Activated CD8-positive, alpha-beta T cell treated with anti-CD3 and anti-CD28 coated beads, Interleukin-2, amount 10 ng/mL, durations not matched to agents 7 days and 5 days (primary cell): ENCODE measurements around the gene C16orf74. TPM values are rescaled to one million over a fixed set of nuclear protein-coding genes. Genes with fewer than 3 reads are reported as not detected.

Experiments used
- ATAC-seq: fragments of 150-1000 bp; cut with Tn5 transposase; one replicate; pipeline ENCODE4 v1.10.0; 2021; ENCODE audit warnings: moderate library complexity
- CTCF ChIA-PET: fragments of 350-600 bp; sonication (Branson Sonifier 250); formaldehyde crosslinking; loops from one replicate; lab custom pipeline; 2021; ENCODE audit warnings: antibody characterized with exemption; lab: Charles Lee
- POLR2A ChIA-PET: fragments of 350-600 bp; sonication (Branson Sonifier 250); formaldehyde crosslinking; loops from one replicate; lab custom pipeline; 2021; ENCODE audit warnings: antibody characterized with exemption; lab: Charles Lee
- DNase-seq: peaks from one replicate; pipeline ENCODE4 v3.0.0-alpha.2; 2020
- H3K27ac Mint-ChIP-seq: one replicate; pipeline ENCODE4 v1.8.0; 2021; ENCODE audit warnings: mild to moderate bottlenecking, mixed read lengths
- H3K27me3 Mint-ChIP-seq: one replicate; pipeline ENCODE4 v1.8.0; 2021; ENCODE audit warnings: low read depth, mixed read lengths
- H3K36me3 Mint-ChIP-seq: one replicate; pipeline ENCODE4 v1.8.0; 2021; ENCODE audit warnings: low read depth, mixed read lengths
- H3K4me1 Mint-ChIP-seq: one replicate; pipeline ENCODE4 v1.8.0; 2021; ENCODE audit warnings: low read depth, mixed read lengths
- H3K4me3 Mint-ChIP-seq: one replicate; pipeline ENCODE4 v1.8.0; 2021; ENCODE audit warnings: mild to moderate bottlenecking, mixed read lengths
- H3K9me3 Mint-ChIP-seq: one replicate; pipeline ENCODE4 v1.8.0; 2022; ENCODE audit warnings: mixed read lengths; ENCODE audit not compliant: insufficient read depth
- total RNA-seq, 2 experiments: library from RNA; stranded (reverse); gene quantifications; one replicate each; pipeline ENCODE4 v1.2.3, GENCODE V29; 2021

The C16orf74 gene
- total RNA-seq, 2 experiments from 2014 or later, result 0.21 TPM

GRCh38 chr16:85698935-85699558, 51.8 kb downstream of the C16orf74 start:
- no peak for ATAC-seq
- Mint-ChIP-seq H3K27ac (no peak overlapping the region), H3K9me3 (no peaks in the 10 kb centered on the region), H3K27me3 (peaks cover 8% of the 10 kb centered on the region), H3K4me3 (no peak overlapping the region), H3K36me3 (no peaks in the 10 kb centered on the region), H3K4me1 (no peaks in the 10 kb centered on the region)
- no peak for DNase-seq
- POLR2A ChIA-PET, result no interaction called here
- CTCF ChIA-PET, result no interaction called here

GRCh38 chr16:85698459-85698891, 52.4 kb downstream of the C16orf74 start:
- no peaks in the 10 kb centered on the region for H3K4me1 Mint-ChIP-seq
- H3K27me3 Mint-ChIP-seq, result peaks cover 8% of the 10 kb centered on the region
- no peak for ATAC-seq
- POLR2A ChIA-PET, result no interaction called here
- no peak overlapping the region for H3K4me3 Mint-ChIP-seq
- no peak for DNase-seq
- CTCF ChIA-PET, result no interaction called here
- H3K9me3 Mint-ChIP-seq, result no peaks in the 10 kb centered on the region
- H3K27ac Mint-ChIP-seq, result no peak overlapping the region
- no peaks in the 10 kb centered on the region for H3K36me3 Mint-ChIP-seq

GRCh38 chr16:85697431-85697830, 53.5 kb downstream of the C16orf74 start:
- Mint-ChIP-seq H3K27ac (no peak overlapping the region), H3K36me3 (no peaks in the 10 kb centered on the region), H3K4me1 (no peaks in the 10 kb centered on the region), H3K9me3 (no peaks in the 10 kb centered on the region), H3K4me3 (no peak overlapping the region), H3K27me3 (peaks cover 10% of the 10 kb centered on the region)
- no peak for ATAC-seq
- CTCF ChIA-PET, result no interaction called here
- POLR2A ChIA-PET, result no interaction called here
- DNase-seq, result no peak

DNA sequence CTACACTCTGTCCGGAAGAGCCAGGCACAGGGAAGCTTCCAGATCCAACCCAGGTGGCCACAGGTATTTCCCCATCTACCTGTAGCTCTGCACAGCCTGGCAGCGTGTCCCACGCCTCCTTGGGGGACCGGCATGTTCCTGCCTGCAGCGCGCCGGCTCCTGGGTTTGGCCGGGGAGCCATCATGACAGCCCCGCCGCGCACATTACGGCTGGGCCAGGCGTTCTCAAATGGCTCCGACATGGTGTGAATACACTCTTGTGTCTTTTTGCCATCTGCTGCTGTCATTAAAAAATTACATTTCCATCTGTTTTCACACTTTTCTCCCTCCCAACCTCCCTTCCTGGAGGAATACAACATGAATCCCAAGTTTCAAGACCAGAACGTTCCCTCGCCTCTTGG, 54.1 kb downstream of the C16orf74 start:
- ATAC-seq, result no peak
- Mint-ChIP-seq H3K9me3 (no peaks in the 10 kb centered on the region), H3K27me3 (peaks cover 12% of the 10 kb centered on the region), H3K27ac (no peak overlapping the region), H3K4me1 (no peaks in the 10 kb centered on the region), H3K36me3 (no peaks in the 10 kb centered on the region), H3K4me3 (no peak overlapping the region)
- POLR2A ChIA-PET, result no interaction called here
- no peak for DNase-seq
- CTCF ChIA-PET, result no interaction called here

- ChIA-PET POLR2A (no interaction called here), CTCF (no interaction called here)
- peaks cover 19% of the 10 kb centered on the region for H3K27me3 Mint-ChIP-seq
- H3K4me1 Mint-ChIP-seq, result no peaks in the 10 kb centered on the region
- H3K27ac Mint-ChIP-seq, result no peak overlapping the region
- ATAC-seq, result no peak
- H3K9me3 Mint-ChIP-seq, result no peaks in the 10 kb centered on the region
- no peak overlapping the region for H3K4me3 Mint-ChIP-seq
- H3K36me3 Mint-ChIP-seq, result no peaks in the 10 kb centered on the region
- DNase-seq, result no peak
Measured at GRCh38 chr16:85695196-85696128, 55.4 kb downstream of the C16orf74 start.

DNA sequence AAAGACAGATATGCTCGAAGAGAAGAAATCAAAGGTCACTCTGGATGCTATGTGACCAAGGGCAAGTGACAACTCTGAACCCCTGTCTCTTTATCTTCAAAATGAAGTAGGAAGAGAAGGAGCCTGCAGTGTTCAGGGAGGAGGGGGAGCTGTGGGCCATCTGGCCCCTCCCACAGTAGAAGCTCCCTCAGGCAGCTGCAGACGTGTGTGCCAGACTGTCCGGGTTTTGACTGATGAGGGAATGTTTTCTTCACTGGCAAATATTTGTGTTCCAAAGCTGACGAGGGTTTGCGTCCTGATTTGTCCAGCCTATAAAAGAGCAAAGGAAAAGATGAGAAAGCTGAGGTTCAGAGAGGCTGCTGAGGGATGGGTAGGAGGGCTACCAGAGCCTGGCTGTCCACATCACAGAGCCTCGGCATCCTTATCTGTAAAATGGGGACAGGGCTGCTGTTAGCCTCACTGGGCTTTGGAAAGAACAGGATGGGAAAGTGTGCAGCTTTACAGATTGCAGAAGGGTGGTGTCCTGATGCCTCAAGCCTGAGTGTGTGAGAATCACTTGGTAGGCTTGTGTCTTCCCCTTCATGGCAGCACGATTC, 60.3 kb downstream of the C16orf74 start:
- POLR2A ChIA-PET, result no interaction called here
- Mint-ChIP-seq H3K27me3 (peaks cover 13% of the 10 kb centered on the region), H3K4me1 (peaks cover 19% of the 10 kb centered on the region), H3K4me3 (no peak overlapping the region), H3K27ac (no peak overlapping the region), H3K36me3 (peaks cover 15% of the 10 kb centered on the region), H3K9me3 (no peaks in the 10 kb centered on the region)
- CTCF ChIA-PET, result interaction anchor here (0.6 kb wide), 1 partner anchor 38 kb away, joined by 3 read pairs; no protein-coding TSS in a partner anchor
- DNase-seq (no peak), ATAC-seq (no peak)

GRCh38 chr16:85689950-85690320, 61.0 kb downstream of the C16orf74 start:
- peaks cover 24% of the 10 kb centered on the region for H3K4me1 Mint-ChIP-seq
- no peak overlapping the region for H3K27ac Mint-ChIP-seq
- POLR2A ChIA-PET, result no interaction called here

GRCh38 chr16:85689285-85689949, 61.5 kb downstream of the C16orf74 start:
- Mint-ChIP-seq H3K9me3 (no peaks in the 10 kb centered on the region), H3K4me1 (peaks cover 24% of the 10 kb centered on the region), H3K36me3 (peaks cover 17% of the 10 kb centered on the region), H3K27me3 (peaks cover 13% of the 10 kb centered on the region), H3K4me3 (peak overlapping the region; percentile 71), H3K27ac (no peak overlapping the region)
- no peak for ATAC-seq
- ChIA-PET CTCF (interaction anchor here (1.0 to 1.1 kb wide), 2 partner anchors 32 to 74 kb away, joined by 3 to 7 read pairs; no protein-coding TSS in a partner anchor), POLR2A (no interaction called here)
- DNase-seq, result no peak

More at GRCh38 chr16:85689950-85690320, 61.0 kb downstream of the C16orf74 start:
- DNase-seq, result no peak
- CTCF ChIA-PET, result no interaction called here
- H3K4me3 Mint-ChIP-seq, result peak overlapping the region; percentile 40
- peaks cover 13% of the 10 kb centered on the region for H3K27me3 Mint-ChIP-seq
- peaks cover 16% of the 10 kb centered on the region for H3K36me3 Mint-ChIP-seq
- H3K9me3 Mint-ChIP-seq, result no peaks in the 10 kb centered on the region
- no peak for ATAC-seq

DNA sequence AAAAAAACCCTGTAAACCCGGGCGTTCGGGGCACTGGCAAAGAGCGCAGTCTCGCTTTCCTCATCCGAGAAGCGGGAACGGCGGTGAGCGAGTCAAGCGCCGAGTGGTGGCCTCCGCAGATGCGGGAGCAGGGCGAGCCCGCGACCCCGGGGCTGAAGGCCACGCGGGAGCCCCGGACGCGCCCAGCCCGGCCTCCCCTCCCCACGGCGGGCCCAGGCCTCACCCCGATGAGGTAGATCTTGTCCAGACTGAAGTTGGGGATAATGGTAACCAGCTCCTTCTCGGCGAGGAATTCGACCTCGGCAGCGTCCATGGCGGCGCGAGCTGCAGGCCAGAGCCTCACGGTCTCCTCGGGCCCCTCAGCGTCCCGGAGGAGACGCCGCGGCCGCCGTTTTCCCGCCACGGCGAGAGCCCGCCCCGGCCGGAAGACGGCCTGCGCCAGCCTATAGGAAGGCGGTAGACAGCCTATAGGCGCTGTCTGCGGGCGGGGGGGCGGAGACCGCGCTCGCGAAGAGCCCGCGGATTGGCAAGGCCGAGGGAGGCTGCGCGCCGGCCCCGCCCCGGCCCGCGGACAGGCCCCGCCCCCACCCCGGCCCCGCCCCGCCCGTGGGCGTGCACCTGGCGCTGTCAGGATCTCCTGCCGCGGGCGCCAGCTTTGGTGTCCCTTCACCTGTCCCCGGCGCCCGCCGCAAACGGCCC, 62.2 kb downstream of the C16orf74 start, which contains the start of gene GINS2:
TSS of gene GINS2 (minus strand) at position 369 of the 699 bp plus-strand sequence. CDS start at position 313, 56 bp downstream.
- H3K4me3 Mint-ChIP-seq, result peak within 1 kb of the TSS; percentile 85
- peaks cover 13% of the 10 kb centered on the region for H3K27me3 Mint-ChIP-seq
- H3K4me1 Mint-ChIP-seq, result peaks cover 24% of the 10 kb centered on the region
- CTCF ChIA-PET, result interaction anchor here (1.0 to 1.1 kb wide), 2 partner anchors 31 to 73 kb away, joined by 3 to 7 read pairs; no protein-coding TSS in a partner anchor
- peak; percentile 100 for ATAC-seq
- peaks cover 20% of the 10 kb centered on the region for H3K36me3 Mint-ChIP-seq
- POLR2A ChIA-PET, result no interaction called here
- peak within 1 kb of the TSS; percentile 82 for H3K27ac Mint-ChIP-seq
- peak; percentile 93 for DNase-seq
- H3K9me3 Mint-ChIP-seq, result no peaks in the 10 kb centered on the region

DNA sequence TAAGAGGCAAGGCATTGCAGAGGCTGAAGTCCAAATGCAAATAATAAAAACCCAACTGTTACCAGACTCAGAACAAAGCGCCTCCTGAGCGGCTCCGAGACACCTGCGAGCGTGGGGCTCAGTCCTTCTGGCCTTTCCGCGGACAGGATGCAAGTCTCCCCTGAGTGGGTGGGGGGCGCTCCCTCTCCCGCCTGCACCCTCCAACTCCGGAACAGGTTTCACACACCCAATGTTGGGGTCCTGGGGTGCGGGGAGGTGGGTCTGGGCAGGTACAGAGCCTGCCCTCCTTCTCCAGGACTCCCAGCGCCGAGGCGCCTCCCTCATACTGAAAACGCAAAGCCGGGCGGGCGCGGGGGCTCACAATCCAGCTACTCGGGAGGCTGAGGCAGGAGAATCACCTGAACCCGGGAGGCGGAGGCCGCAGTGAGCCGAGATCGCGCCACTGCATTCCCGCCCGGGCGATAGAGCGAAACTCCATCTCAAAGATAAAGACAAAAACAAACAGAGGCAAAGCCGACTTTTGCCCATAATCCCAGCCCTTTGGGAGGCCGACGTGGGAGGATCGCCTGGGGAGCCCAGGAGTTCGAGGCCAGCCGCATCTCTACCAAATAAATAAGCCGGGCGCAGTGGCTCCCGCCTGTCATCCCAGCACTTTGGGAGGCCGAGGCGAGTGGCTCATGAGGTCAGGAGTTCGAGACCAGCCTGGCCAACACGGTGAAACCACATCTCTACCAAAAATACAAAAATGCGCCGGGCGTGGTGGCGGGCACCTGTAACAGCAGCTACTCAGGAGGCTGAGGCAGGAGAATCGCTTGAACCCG, 63.0 kb downstream of the C16orf74 start:
- peak overlapping the region; percentile 82 for H3K27ac Mint-ChIP-seq
- ATAC-seq (no peak), DNase-seq (peak; percentile 30)
- H3K9me3 Mint-ChIP-seq, result no peaks in the 10 kb centered on the region
- H3K27me3 Mint-ChIP-seq, result peaks cover 13% of the 10 kb centered on the region
- ChIA-PET POLR2A (no interaction called here), CTCF (interaction anchor here (1.1 kb wide), 1 partner anchor 72 kb away, joined by 7 read pairs; no protein-coding TSS in a partner anchor)
- H3K4me3 Mint-ChIP-seq, result peak overlapping the region; percentile 85
- peaks cover 24% of the 10 kb centered on the region for H3K4me1 Mint-ChIP-seq
- H3K36me3 Mint-ChIP-seq, result peaks cover 24% of the 10 kb centered on the region
